Neutrophil (primary cell): ENCODE measurements around the gene KLHL24.
"Not testable (repeated sequence)": the region's sequence is repeated elsewhere in the genome, so short reads cannot be mapped to it uniquely, and the experiment has no call there.

Source experiments
- H3K27ac ChIP-seq: fragments of 200-600 bp; sonication (generic); 2 replicates; pipeline ENCODE4 v1.5.1; 2016; ENCODE audit warnings: mild to moderate bottlenecking, moderate library complexity
- H3K27me3 ChIP-seq: fragments of 200-600 bp; sonication (generic); 2 replicates; pipeline ENCODE4 v1.6.0; 2016; ENCODE audit warnings: mild to moderate bottlenecking
- H3K36me3 ChIP-seq: fragments of 200-600 bp; sonication (generic); 2 replicates; pipeline ENCODE4 v1.5.1; 2017
- H3K4me1 ChIP-seq, 2 experiments: fragments of 200-600 bp in 1 of 2; sonication (generic) in 1 of 2; 1 replicate in 1 of 2; 2 replicates in 1 of 2; pipeline versions ENCODE4 v1.5.1 to v1.6.1; 2013 to 2016; ENCODE audit warnings: low read depth in 1 of 2, low read length in 1 of 2, mild to moderate bottlenecking in 1 of 2, moderate library complexity in 1 of 2; ENCODE audit not compliant: control insufficient read depth in 1 of 2, insufficient read depth in 1 of 2
- H3K4me3 ChIP-seq, 2 experiments: fragments of 200-600 bp in 1 of 2; sonication (generic) in 1 of 2; 1 replicate in 1 of 2; 2 replicates in 1 of 2; pipeline ENCODE4 v1.5.1; 2013 to 2016; ENCODE audit warnings: low read depth in 1 of 2, low read length in 1 of 2, mild to moderate bottlenecking in 1 of 2, moderate library complexity in 1 of 2
- H3K9me3 ChIP-seq: fragments of 200-600 bp; sonication (generic); 2 replicates; pipeline ENCODE4 v1.5.1; 2016
- TF ChIP-seq, protein P1 (sequence below): fragments of 200-600 bp; sonication (generic); IDR thresholded peaks from 2 replicates; pipeline ENCODE4 v1.5.1; 2016; ENCODE audit warnings: antibody characterized with exemption

KLHL24 gene

DNA sequence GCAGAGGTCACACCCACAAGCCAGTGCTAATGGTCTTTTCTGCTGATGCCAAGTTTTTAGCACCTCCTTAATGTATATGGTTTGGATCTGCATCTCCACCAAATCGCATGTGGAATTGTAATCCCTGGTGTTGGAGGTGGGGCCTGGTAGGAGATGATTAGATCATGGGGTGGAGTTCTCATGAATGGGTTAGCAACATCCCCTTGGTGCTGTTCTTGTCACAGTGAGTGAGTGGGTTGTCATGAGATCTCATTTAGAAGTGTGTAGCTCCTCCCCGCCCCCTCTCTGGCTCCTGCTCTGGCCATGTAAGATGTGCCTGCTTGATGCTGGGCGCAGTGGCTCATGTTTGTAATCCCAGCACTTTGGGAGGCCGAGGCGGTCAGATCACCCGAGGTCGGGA lies 42.6 kb upstream of the KLHL24 start:
- H3K27me3 ChIP-seq, result no peaks in the 10 kb centered on the region
- no peaks in the 10 kb centered on the region for H3K36me3 ChIP-seq
- H3K9me3 ChIP-seq, result no peaks in the 10 kb centered on the region
- peaks cover 3 to 6% of the 10 kb centered on the region in 2 experiments for H3K4me1 ChIP-seq
- no peak overlapping the region for H3K4me3 ChIP-seq
- H3K27ac ChIP-seq, result no peak overlapping the region
- TF ChIP-seq, protein P1, sequence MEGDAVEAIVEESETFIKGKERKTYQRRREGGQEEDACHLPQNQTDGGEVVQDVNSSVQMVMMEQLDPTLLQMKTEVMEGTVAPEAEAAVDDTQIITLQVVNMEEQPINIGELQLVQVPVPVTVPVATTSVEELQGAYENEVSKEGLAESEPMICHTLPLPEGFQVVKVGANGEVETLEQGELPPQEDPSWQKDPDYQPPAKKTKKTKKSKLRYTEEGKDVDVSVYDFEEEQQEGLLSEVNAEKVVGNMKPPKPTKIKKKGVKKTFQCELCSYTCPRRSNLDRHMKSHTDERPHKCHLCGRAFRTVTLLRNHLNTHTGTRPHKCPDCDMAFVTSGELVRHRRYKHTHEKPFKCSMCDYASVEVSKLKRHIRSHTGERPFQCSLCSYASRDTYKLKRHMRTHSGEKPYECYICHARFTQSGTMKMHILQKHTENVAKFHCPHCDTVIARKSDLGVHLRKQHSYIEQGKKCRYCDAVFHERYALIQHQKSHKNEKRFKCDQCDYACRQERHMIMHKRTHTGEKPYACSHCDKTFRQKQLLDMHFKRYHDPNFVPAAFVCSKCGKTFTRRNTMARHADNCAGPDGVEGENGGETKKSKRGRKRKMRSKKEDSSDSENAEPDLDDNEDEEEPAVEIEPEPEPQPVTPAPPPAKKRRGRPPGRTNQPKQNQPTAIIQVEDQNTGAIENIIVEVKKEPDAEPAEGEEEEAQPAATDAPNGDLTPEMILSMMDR, result no peak

DNA sequence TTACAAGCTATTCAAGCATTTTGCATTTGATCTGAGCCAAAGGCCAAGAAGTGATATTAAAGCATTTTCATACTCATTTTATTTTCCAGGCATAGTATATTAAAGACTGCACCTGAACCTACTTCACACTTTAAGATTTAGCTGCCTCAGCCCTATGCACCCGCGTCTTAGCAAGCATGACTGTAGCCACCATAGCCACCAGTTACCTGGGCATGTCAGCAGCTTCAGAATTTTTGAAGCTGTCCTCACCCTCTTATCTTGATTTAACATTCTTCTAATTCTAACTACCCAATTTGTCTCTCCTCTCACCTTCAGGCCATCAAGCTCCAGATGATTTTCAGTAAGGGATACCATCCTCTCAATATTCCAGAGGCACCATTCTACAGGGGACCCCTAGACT lies 40.8 kb upstream of the KLHL24 start:
- Histone ChIP-seq H3K4me3 (no peak overlapping the region), H3K27me3 (no peaks in the 10 kb centered on the region), H3K9me3 (no peaks in the 10 kb centered on the region), H3K4me1 (peaks cover 3 to 6% of the 10 kb centered on the region in 2 experiments), H3K36me3 (no peaks in the 10 kb centered on the region), H3K27ac (no peak overlapping the region)
- TF ChIP-seq, protein P1, result no peak

- H3K4me1 ChIP-seq, result no peaks in the 10 kb centered on the region
- H3K36me3 ChIP-seq, result no peaks in the 10 kb centered on the region
- TF ChIP-seq, protein P1, result no peak
- H3K9me3 ChIP-seq, result no peaks in the 10 kb centered on the region
- H3K27me3 ChIP-seq, result no peaks in the 10 kb centered on the region
- no peak overlapping the region for H3K27ac ChIP-seq
- no peak overlapping the region for H3K4me3 ChIP-seq
These were observed 37.5 kb upstream of the KLHL24 start for GRCh38 chr3:183597959-183598358.

- not testable (repeated sequence) for H3K27ac ChIP-seq, H3K36me3 ChIP-seq, H3K27me3 ChIP-seq, H3K4me1 ChIP-seq, H3K9me3 ChIP-seq, H3K4me3 ChIP-seq
These were observed 24.1 kb upstream of the KLHL24 start for GRCh38 chr3:183611326-183611725.

DNA sequence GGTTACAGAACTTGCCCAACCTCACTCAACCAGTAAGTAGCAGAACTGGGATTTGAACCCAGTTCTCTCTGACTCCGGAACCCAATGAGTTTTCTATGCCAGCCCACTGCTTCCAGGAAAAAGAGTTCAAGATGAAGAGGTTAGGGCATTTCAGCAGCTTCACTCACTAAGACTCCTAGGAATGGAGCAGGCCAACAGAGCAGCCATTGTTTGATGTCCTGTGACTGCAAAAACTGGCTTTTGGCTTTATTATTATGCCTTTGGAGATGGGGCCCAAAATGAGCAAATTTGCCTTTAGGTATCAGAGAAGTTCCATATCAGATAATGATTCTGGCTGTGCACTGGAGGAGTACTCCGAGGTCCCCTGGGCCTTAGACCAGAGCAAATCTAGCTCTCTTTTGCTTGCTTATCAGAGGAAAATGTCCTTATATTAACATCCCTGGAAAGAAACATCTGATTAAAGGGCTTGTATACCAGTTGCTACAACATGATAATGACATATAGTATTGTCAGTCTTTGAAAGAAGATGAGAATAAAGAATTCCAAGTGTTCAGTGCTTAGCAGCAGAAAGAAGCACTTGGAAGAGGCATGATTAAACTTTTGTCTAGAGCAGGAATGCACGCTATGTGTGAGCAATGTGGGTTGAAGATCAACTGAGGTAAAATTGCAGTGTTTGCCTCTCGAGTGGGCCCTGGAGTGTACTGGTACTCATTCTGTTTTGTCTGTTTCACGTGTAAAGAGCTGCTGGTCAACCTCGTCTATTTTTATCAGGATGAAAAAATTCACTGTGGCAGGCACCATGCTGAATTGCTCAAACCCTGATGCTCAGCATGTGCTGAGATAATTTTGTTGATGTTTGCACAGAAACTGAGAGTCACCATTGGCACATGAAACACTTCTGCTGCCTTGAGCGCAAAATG lies 21.8 kb upstream of the KLHL24 start:
- Histone ChIP-seq H3K27ac (no peak overlapping the region), H3K27me3 (no peaks in the 10 kb centered on the region), H3K4me3 (no peak overlapping the region), H3K9me3 (no peaks in the 10 kb centered on the region), H3K4me1 (no peaks in the 10 kb centered on the region), H3K36me3 (no peaks in the 10 kb centered on the region)
- TF ChIP-seq, protein P1, result no peak

DNA sequence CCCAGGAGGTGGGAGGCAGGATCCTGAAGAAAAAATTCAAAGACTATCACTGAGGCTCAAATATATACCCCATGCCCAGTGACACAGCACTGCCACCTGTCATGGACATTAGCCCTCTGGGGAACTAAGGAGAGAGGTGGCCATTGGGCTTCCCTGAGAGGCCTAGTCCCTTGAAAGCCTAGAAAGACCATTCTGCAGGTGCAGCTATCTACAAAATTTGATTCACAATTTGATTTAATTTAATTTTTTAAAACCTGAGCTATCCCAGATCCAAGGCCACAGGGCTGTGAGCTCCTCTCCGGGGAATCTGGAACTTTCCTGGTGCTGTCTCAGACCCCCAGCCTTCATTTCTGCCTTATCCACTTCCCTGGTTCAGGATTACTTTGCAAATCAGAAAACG lies 16.9 kb upstream of the KLHL24 start:
- TF ChIP-seq, protein P1, result no peak
- Histone ChIP-seq H3K4me1 (no peaks in the 10 kb centered on the region), H3K36me3 (no peaks in the 10 kb centered on the region), H3K27ac (no peak overlapping the region), H3K27me3 (no peaks in the 10 kb centered on the region), H3K4me3 (no peak overlapping the region), H3K9me3 (no peaks in the 10 kb centered on the region)
